Measurements from ENCODE around the gene FBRSL1. TPM values are rescaled to one million over a fixed set of nuclear protein-coding genes. Genes with fewer than 3 reads are reported as not detected.
A peak's percentile ranks its signal among the peaks of the same experiment; 100 is the strongest.

Gene FBRSL1
- total RNA-seq, 1 experiment from 2014 or later = 130 TPM

- peak overlapping the region; percentile 72 for H3K4me3 ChIP-seq (ENCODE audit: low read depth, low read length, poor library complexity, severe bottlenecking)
- peaks cover 2% of the 10 kb centered on the region for H3K36me3 ChIP-seq (ENCODE audit: insufficient read depth, low read length, poor library complexity, severe bottlenecking)
- DNase-seq (ENCODE audit: low spot score) = no peak
- peaks cover 17% of the 10 kb centered on the region for H3K4me1 ChIP-seq (ENCODE audit: insufficient read depth, low read length, poor library complexity, severe bottlenecking)
- H3K27me3 ChIP-seq (replicated peaks; ENCODE audit: insufficient read depth, low read depth, low read length, poor library complexity) = no peaks in the 10 kb centered on the region
- H3K27ac ChIP-seq (ENCODE audit: low read depth, low read length, poor library complexity, severe bottlenecking) = no peak overlapping the region
- ChIA-PET POLR2A (ENCODE audit: low non-redundant PET) (no interaction called here), CTCF (no interaction called here)
- intact Hi-C loops (cut with micrococcal nuclease; ENCODE audit: unreplicated experiment) = no loop called here
- no peaks in the 10 kb centered on the region for H3K9me3 ChIP-seq (ENCODE audit: low read depth, low read length, poor library complexity, severe bottlenecking)
- no TSS peak for BruUV-seq (replicated peaks)
- TF ChIP-seq EZH2 (IDR thresholded peaks at IDR 0.05; ENCODE audit: borderline replicate concordance, low read depth, low read length, poor library complexity, severe bottlenecking) = no peak
- TF ChIP-seq, protein P1, sequence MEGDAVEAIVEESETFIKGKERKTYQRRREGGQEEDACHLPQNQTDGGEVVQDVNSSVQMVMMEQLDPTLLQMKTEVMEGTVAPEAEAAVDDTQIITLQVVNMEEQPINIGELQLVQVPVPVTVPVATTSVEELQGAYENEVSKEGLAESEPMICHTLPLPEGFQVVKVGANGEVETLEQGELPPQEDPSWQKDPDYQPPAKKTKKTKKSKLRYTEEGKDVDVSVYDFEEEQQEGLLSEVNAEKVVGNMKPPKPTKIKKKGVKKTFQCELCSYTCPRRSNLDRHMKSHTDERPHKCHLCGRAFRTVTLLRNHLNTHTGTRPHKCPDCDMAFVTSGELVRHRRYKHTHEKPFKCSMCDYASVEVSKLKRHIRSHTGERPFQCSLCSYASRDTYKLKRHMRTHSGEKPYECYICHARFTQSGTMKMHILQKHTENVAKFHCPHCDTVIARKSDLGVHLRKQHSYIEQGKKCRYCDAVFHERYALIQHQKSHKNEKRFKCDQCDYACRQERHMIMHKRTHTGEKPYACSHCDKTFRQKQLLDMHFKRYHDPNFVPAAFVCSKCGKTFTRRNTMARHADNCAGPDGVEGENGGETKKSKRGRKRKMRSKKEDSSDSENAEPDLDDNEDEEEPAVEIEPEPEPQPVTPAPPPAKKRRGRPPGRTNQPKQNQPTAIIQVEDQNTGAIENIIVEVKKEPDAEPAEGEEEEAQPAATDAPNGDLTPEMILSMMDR (conservative IDR thresholded peaks at IDR 0.05; ENCODE audit: low read depth, low read length) = no peak
These were observed 629 bp downstream of the FBRSL1 start for GRCh38 chr12:132490422-132491137.

DNA sequence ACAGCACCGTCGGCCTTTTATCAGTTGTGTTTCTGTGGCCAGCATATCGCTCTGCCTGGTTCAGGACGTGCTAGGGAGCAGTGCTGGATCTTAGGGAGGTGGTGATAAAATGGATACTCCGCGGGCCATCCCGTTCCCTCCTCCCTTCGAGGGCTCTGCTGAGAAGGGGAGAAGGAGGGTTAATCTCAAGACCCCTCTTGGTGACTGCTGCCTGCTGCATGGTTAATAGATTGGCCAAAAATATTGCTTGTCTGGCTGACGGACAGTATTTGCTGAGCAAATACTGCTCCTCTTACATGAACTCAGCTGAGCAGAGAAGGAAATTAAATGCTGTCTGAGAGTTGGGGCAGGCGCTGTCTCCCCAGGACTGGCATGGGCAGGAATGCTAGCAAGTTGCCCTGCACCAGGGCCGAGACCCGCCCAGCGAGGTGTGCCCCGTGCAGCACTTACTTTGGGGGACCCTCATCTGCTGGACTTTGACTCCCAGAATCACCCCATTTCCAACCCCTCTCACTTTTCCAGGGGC is 1.2 kb downstream of the FBRSL1 start:
- intact Hi-C loops (cut with micrococcal nuclease; ENCODE audit: unreplicated experiment) = no loop called here
- Histone ChIP-seq H3K36me3 (ENCODE audit: insufficient read depth, low read length, poor library complexity, severe bottlenecking) (peaks cover 2% of the 10 kb centered on the region), H3K4me1 (ENCODE audit: insufficient read depth, low read length, poor library complexity, severe bottlenecking) (peaks cover 17% of the 10 kb centered on the region), H3K27me3 (replicated peaks; ENCODE audit: insufficient read depth, low read depth, low read length, poor library complexity) (no peaks in the 10 kb centered on the region), H3K4me3 (ENCODE audit: low read depth, low read length, poor library complexity, severe bottlenecking) (peak overlapping the region; percentile 72), H3K27ac (ENCODE audit: low read depth, low read length, poor library complexity, severe bottlenecking) (peak overlapping the region; percentile 4), H3K9me3 (ENCODE audit: low read depth, low read length, poor library complexity, severe bottlenecking) (no peaks in the 10 kb centered on the region)
- TF ChIP-seq, protein P1 (conservative IDR thresholded peaks at IDR 0.05; ENCODE audit: low read depth, low read length) = no peak
- TF ChIP-seq EZH2 (IDR thresholded peaks at IDR 0.05; ENCODE audit: borderline replicate concordance, low read depth, low read length, poor library complexity, severe bottlenecking) = no peak
- POLR2A ChIA-PET (ENCODE audit: low non-redundant PET) = no interaction called here
- no peak for DNase-seq (ENCODE audit: low spot score)
- TSS peak; percentile 69 for BruUV-seq (replicated peaks)
- CTCF ChIA-PET = no interaction called here

DNA sequence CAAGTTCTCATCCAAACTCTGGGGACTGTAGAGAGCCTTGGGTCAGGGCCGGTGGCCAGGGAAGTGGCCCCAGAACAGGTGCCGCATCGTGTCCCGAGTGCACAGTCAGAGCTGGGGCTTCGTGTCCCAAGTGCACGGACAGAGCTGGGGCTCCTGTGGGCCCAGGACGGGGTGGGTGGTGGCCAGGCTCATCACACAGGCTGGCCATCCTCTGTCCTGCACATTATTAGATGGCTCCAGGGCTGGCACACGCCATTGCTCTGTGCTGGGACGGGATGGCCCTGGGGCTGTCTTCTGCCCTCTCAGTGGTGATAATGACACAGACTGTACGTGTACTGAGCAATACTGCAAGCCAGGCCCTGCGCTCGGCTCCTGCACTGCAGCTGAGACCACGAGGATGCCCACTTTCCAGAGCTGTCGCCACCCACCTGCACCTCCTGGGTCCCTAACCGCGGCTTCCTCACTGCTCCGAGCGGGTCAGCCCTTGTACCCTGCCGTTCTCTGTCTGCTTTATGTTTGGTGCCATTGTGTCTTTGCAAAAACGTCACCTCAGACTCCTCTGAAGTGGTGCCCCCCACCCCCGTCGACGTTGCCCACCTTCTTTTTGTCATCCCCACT is 1.9 kb downstream of the FBRSL1 start:
- ChIA-PET POLR2A (ENCODE audit: low non-redundant PET) (no interaction called here), CTCF (no interaction called here)
- H3K27ac ChIP-seq (ENCODE audit: low read depth, low read length, poor library complexity, severe bottlenecking) = peak overlapping the region; percentile 4
- no peak for DNase-seq (ENCODE audit: low spot score)
- BruUV-seq (replicated peaks) = no TSS peak
- H3K9me3 ChIP-seq (ENCODE audit: low read depth, low read length, poor library complexity, severe bottlenecking) = no peaks in the 10 kb centered on the region
- H3K27me3 ChIP-seq (replicated peaks; ENCODE audit: insufficient read depth, low read depth, low read length, poor library complexity) = no peaks in the 10 kb centered on the region
- peaks cover 2% of the 10 kb centered on the region for H3K36me3 ChIP-seq (ENCODE audit: insufficient read depth, low read length, poor library complexity, severe bottlenecking)
- H3K4me3 ChIP-seq (ENCODE audit: low read depth, low read length, poor library complexity, severe bottlenecking) = peak overlapping the region; percentile 72
- intact Hi-C loops (cut with micrococcal nuclease; ENCODE audit: unreplicated experiment) = no loop called here
- peaks cover 17% of the 10 kb centered on the region for H3K4me1 ChIP-seq (ENCODE audit: insufficient read depth, low read length, poor library complexity, severe bottlenecking)
- TF ChIP-seq, protein P1 (conservative IDR thresholded peaks at IDR 0.05; ENCODE audit: low read depth, low read length) = no peak
- TF ChIP-seq EZH2 (IDR thresholded peaks at IDR 0.05; ENCODE audit: borderline replicate concordance, low read depth, low read length, poor library complexity, severe bottlenecking) = no peak
